ENCODE results near the gene STX8. TPM values are rescaled to one million over a fixed set of nuclear protein-coding genes. Genes with fewer than 3 reads are reported as not detected.
A peak's percentile ranks its signal among the peaks of the same experiment; 100 is the strongest.
"Not testable (repeated sequence)": the region's sequence is repeated elsewhere in the genome, so short reads cannot be mapped to it uniquely, and the experiment has no call there.

The STX8 gene
- total RNA-seq, 1 donor from 2014 or later = 57.8 TPM

- H3K4me3 ChIP-seq = no peak overlapping the region
- H3K36me3 ChIP-seq = peaks cover 29% of the 10 kb centered on the region
- no peaks in the 10 kb centered on the region for H3K27me3 ChIP-seq (ENCODE audit: low read depth)
- ATAC-seq (no peak), DNase-seq (no peak)
- no peaks in the 10 kb centered on the region for H3K9me3 ChIP-seq
- no peak overlapping the region for H3K27ac ChIP-seq
- no peak for TF ChIP-seq CTCF (IDR thresholded peaks at IDR 0.05)
- peaks cover 6% of the 10 kb centered on the region for H3K4me1 ChIP-seq
- intact Hi-C loops (cut with DNase I) = no loop called here
Measured at GRCh38 chr17:9564104-9564503, 11.5 kb downstream of the STX8 start.

- no peak for TF ChIP-seq CTCF (IDR thresholded peaks at IDR 0.05)
- ATAC-seq (no peak), DNase-seq (no peak)
- H3K4me3 ChIP-seq = no peak overlapping the region
- no peaks in the 10 kb centered on the region for H3K9me3 ChIP-seq
- no peaks in the 10 kb centered on the region for H3K4me1 ChIP-seq
- H3K27me3 ChIP-seq (ENCODE audit: low read depth) = no peaks in the 10 kb centered on the region
- intact Hi-C loops (cut with DNase I) = no loop called here
- H3K27ac ChIP-seq = no peak overlapping the region
- peaks cover 30% of the 10 kb centered on the region for H3K36me3 ChIP-seq
Measured at GRCh38 chr17:9557857-9558256, 17.8 kb downstream of the STX8 start.

- peaks cover 30% of the 10 kb centered on the region for H3K36me3 ChIP-seq
- ATAC-seq = no peak
- H3K4me1 ChIP-seq = no peaks in the 10 kb centered on the region
- H3K27ac ChIP-seq = no peak overlapping the region
- no peaks in the 10 kb centered on the region for H3K9me3 ChIP-seq
- TF ChIP-seq CTCF (IDR thresholded peaks at IDR 0.05) = no peak
- intact Hi-C loops (cut with DNase I) = no loop called here
- DNase-seq = no peak
- no peaks in the 10 kb centered on the region for H3K27me3 ChIP-seq (ENCODE audit: low read depth)
- H3K4me3 ChIP-seq = no peak overlapping the region
Measured at GRCh38 chr17:9557161-9557755, 18.4 kb downstream of the STX8 start.

- peaks cover 30% of the 10 kb centered on the region for H3K36me3 ChIP-seq
- intact Hi-C loops (cut with DNase I); H3K27me3 ChIP-seq (ENCODE audit: low read depth); H3K9me3 ChIP-seq; H3K27ac ChIP-seq; ATAC-seq; H3K4me3 ChIP-seq; H3K4me1 ChIP-seq; DNase-seq: not testable (repeated sequence)
- TF ChIP-seq CTCF (IDR thresholded peaks at IDR 0.05) = peak; percentile 29
Measured at GRCh38 chr17:9554715-9555114, 20.9 kb downstream of the STX8 start.

GRCh38 chr17:9553596-9553995, 22.0 kb downstream of the STX8 start:
- Histone ChIP-seq H3K36me3 (peaks cover 30% of the 10 kb centered on the region), H3K4me3 (no peak overlapping the region), H3K27ac (no peak overlapping the region), H3K27me3 (ENCODE audit: low read depth) (no peaks in the 10 kb centered on the region), H3K4me1 (no peaks in the 10 kb centered on the region), H3K9me3 (no peaks in the 10 kb centered on the region)
- no peak for ATAC-seq
- no peak for DNase-seq
- intact Hi-C loops (cut with DNase I) = no loop called here
- TF ChIP-seq CTCF (IDR thresholded peaks at IDR 0.05) = no peak

All from lower lobe of right lung (tissue), 2 donors.